HEK293 (cell line): Measurements from ENCODE around the gene LRRC26.

Experiments used
- CTCF ChIP-seq: fragments of 450-650 bp; formaldehyde crosslinking; IDR thresholded peaks from 2 replicates; pipeline ENCODE4 v1.5.1; 2016; ENCODE audit warnings: missing biosample characterization, missing genetic modification characterization
- HOXD13 ChIP-seq: sonication (generic); formaldehyde crosslinking; IDR thresholded peaks from 2 replicates; pipeline ENCODE4 v1.8.0; 2022; ENCODE audit warnings: missing genetic modification reagents, borderline replicate concordance
- ZBTB11 ChIP-seq: fragments of 450-650 bp; formaldehyde crosslinking; conservative IDR thresholded peaks from 2 replicates; pipeline ENCODE4 v1.5.1; 2016; ENCODE audit warnings: low read depth, missing biosample characterization, missing genetic modification characterization
- ZBTB21 ChIP-seq: fragments of 450-650 bp; formaldehyde crosslinking; IDR thresholded peaks from 2 replicates; pipeline ENCODE4 v1.5.1; 2017; ENCODE audit warnings: missing biosample characterization, missing genetic modification characterization
- ZFP3 ChIP-seq: fragments of 450-650 bp; formaldehyde crosslinking; IDR thresholded peaks from 2 replicates; pipeline ENCODE4 v1.5.1; 2016; ENCODE audit warnings: low read depth, missing biosample characterization, missing genetic modification characterization
- ZNF223 ChIP-seq: fragments of 450-650 bp; formaldehyde crosslinking; IDR thresholded peaks from 2 replicates; pipeline ENCODE4 v1.5.1; 2016; ENCODE audit warnings: missing biosample characterization, missing genetic modification characterization
- ZNF274 ChIP-seq, 2 experiments: fragments of 200-500 bp in 1 of 2; fragments of 450-650 bp in 1 of 2; sonication (Bioruptor generic) in 1 of 2; formaldehyde crosslinking in 1 of 2; IDR thresholded peaks; 2 replicates each; pipeline versions ENCODE4 v1.5.1 to v1.6.1; 2014 to 2016; ENCODE audit warnings: borderline replicate concordance in 1 of 2, inconsistent platforms in 1 of 2, low read length in 1 of 2, missing biosample characterization in 1 of 2, missing genetic modification characterization in 1 of 2
- ZNF292 ChIP-seq: fragments of 450-650 bp; formaldehyde crosslinking; IDR thresholded peaks from 2 replicates; pipeline ENCODE4 v1.5.1; 2016; ENCODE audit warnings: low read depth, missing biosample characterization, missing genetic modification characterization, borderline replicate concordance
- ZSCAN16 ChIP-seq: fragments of 450-650 bp; formaldehyde crosslinking; IDR thresholded peaks from 2 replicates; pipeline ENCODE4 v1.5.1; 2016; ENCODE audit warnings: missing biosample characterization, missing genetic modification characterization
- TF ChIP-seq, protein P1 (sequence below): fragments of 450-650 bp; formaldehyde crosslinking; IDR thresholded peaks from 2 replicates; pipeline ENCODE4 v1.5.1; 2016; ENCODE audit warnings: missing biosample characterization, missing genetic modification characterization

GRCh38 chr9:137170486-137171148, 766 bp upstream of the LRRC26 start:
- no peak for TF ChIP-seq ZNF223 (tag by site-specific recombination)
- TF ChIP-seq ZNF274 (IDR thresholded peaks at IDR 0.05; ENCODE audit: low read length), result no peak
- no peak for TF ChIP-seq ZNF274 (tag by site-specific recombination; IDR thresholded peaks at IDR 0.05; ENCODE audit: borderline replicate concordance)
- no peak for TF ChIP-seq HOXD13
- no peak for TF ChIP-seq ZBTB21 (tag by site-specific recombination)
- no peak for TF ChIP-seq CTCF (tag by site-specific recombination)
- no peak for TF ChIP-seq ZFP3 (tag by site-specific recombination)
- no peak for TF ChIP-seq ZSCAN16 (tag by site-specific recombination)
- TF ChIP-seq ZNF292 (tag by site-specific recombination), result no peak
- no peak for TF ChIP-seq ZBTB11 (tag by site-specific recombination)
- TF ChIP-seq, protein P1, sequence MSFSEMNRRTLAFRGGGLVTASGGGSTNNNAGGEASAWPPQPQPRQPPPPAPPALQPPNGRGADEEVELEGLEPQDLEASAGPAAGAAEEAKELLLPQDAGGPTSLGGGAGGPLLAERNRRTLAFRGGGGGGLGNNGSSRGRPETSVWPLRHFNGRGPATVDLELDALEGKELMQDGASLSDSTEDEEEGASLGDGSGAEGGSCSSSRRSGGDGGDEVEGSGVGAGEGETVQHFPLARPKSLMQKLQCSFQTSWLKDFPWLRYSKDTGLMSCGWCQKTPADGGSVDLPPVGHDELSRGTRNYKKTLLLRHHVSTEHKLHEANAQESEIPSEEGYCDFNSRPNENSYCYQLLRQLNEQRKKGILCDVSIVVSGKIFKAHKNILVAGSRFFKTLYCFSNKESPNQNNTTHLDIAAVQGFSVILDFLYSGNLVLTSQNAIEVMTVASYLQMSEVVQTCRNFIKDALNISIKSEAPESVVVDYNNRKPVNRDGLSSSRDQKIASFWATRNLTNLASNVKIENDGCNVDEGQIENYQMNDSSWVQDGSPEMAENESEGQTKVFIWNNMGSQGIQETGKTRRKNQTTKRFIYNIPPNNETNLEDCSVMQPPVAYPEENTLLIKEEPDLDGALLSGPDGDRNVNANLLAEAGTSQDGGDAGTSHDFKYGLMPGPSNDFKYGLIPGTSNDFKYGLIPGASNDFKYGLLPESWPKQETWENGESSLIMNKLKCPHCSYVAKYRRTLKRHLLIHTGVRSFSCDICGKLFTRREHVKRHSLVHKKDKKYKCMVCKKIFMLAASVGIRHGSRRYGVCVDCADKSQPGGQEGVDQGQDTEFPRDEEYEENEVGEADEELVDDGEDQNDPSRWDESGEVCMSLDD (tag by site-specific recombination), result no peak
